ENCODE results near the gene ZSCAN1. TPM values are rescaled to one million over a fixed set of nuclear protein-coding genes. Genes with fewer than 3 reads are reported as not detected.

The ZSCAN1 gene
- total and polyA plus RNA-seq, 2 of the 4 experiments (the other 2 are of a cell fraction): not detected

DNA sequence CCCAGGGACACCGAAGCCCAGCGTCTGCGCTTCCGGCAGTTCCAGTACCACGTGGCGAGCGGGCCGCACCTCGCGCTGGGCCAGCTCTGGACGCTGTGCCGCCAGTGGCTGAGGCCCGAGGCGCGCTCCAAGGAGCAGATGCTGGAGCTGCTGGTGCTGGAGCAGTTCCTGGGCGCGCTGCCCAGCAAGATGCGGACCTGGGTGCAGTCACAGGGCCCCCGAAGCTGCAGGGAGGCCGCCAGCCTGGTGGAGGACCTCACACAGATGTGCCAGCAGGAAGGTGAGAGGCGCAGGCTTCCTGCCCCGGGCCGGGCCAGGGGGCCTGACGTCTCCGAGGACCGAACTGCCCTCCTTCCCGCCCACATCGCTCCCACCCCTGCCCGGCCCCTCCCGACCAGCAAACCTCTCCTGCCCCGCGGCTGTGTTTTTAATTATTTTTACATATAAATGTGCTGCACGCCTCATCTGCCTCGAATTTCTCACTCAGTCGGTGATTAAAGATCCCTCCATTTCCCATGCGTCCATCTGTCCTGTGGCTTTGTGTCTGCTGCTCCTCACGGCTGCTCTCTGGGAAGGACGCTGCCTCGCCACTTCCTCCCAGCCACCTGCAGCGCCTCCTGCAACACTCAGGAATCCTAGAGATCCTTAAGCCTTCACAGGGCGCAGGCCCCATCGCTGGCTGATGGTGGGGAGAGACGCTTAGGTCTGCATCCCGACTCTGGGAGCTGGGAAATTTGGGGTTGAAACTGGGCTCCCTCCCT lies 4.3 kb downstream of the ZSCAN1 start:
- no peak overlapping the region for H2BK15ac ChIP-seq (ENCODE audit: low read depth, low read length)
- H2AK5ac ChIP-seq (ENCODE audit: low read depth, low read length): no peak overlapping the region
- no peak overlapping the region for H3K27ac ChIP-seq (ENCODE audit: insufficient read depth, low read length)
- no peaks in the 10 kb centered on the region for H3K27me3 ChIP-seq (ENCODE audit: control insufficient read depth, insufficient read depth, low read length)
- intact Hi-C loops (cut with micrococcal nuclease): no loop called here
- H3K9me3 ChIP-seq (ENCODE audit: control insufficient read depth, insufficient read depth, low read length): peaks cover 42% of the 10 kb centered on the region
- in situ Hi-C loops (cut with MboI; ENCODE audit: low sequenced_read_pairs): no loop called here
- no peak overlapping the region for H3K9ac ChIP-seq (ENCODE audit: low read depth, low read length)
- no peaks in the 10 kb centered on the region for H3K36me3 ChIP-seq (ENCODE audit: control insufficient read depth, insufficient read depth, low read length)
- no peaks in the 10 kb centered on the region for H4K20me1 ChIP-seq (ENCODE audit: insufficient read depth, low read length)
- ChIA-PET CTCF (no interaction called here), POLR2A (ENCODE audit: unreplicated experiment) (no interaction called here)
- H2AK9ac ChIP-seq (replicated peaks; ENCODE audit: low read depth, low read length, poor library complexity): no peak overlapping the region
- no peaks in the 10 kb centered on the region for H3K79me1 ChIP-seq (ENCODE audit: low read depth in 1 of 2, low read length in 2 of 2)
- H3K23ac ChIP-seq (ENCODE audit: low read depth, low read length): no peak overlapping the region
- no peak overlapping the region for H3K4me3 ChIP-seq (ENCODE audit: insufficient read depth, low read depth, low read length)
- no TSS peak for BruUV-seq (replicated peaks)
- no peak overlapping the region for H3K56ac ChIP-seq (ENCODE audit: extremely low read depth, insufficient read depth, low read length)
- no peak for DNase-seq
- 7% methylated on average over 14 of the region's 44 CpGs; no CpG with 5 or more reads in 1 of the 2 experiments for WGBS, 2 experiments (ENCODE audit: extremely low coverage in 2 of 2, insufficient read length in 1 of 2)
- H2BK20ac ChIP-seq (ENCODE audit: low read depth, low read length): no peak overlapping the region
- H4K8ac ChIP-seq (ENCODE audit: low read depth in 2 of 2, low read length in 2 of 2): no peak overlapping the region
- no peak overlapping the region for H2BK120ac ChIP-seq (ENCODE audit: low read depth, low read length)
- H2BK5ac ChIP-seq (ENCODE audit: low read depth, low read length, poor library complexity, severe bottlenecking): no peak overlapping the region
- H3K4ac ChIP-seq (ENCODE audit: low read depth, low read length): no peak overlapping the region
- ATAC-seq (ENCODE audit: low read depth): no peak
- H3K18ac ChIP-seq (ENCODE audit: low read depth, low read length): no peak overlapping the region
- H2AFZ ChIP-seq (replicated peaks; ENCODE audit: low read length, poor library complexity): no peak overlapping the region
- H3K4me2 ChIP-seq (ENCODE audit: low read depth, low read length): no peak overlapping the region
- no peak overlapping the region for H4K91ac ChIP-seq (ENCODE audit: insufficient read depth, low read depth, low read length)
- no peaks in the 10 kb centered on the region for H3K9me1 ChIP-seq (ENCODE audit: insufficient read depth, low read length)
- H3K14ac ChIP-seq (replicated peaks; ENCODE audit: low read depth, low read length): no peak overlapping the region
- TF ChIP-seq NFE2L2 (IDR thresholded peaks at IDR 0.05; ENCODE audit: low read depth, low read length) (no peak), RCOR1 (IDR thresholded peaks at IDR 0.05; ENCODE audit: insufficient replicate concordance, low read length) (no peak), BHLHE40 (IDR thresholded peaks at IDR 0.05; ENCODE audit: low read depth, low read length) (no peak), CEBPB (IDR thresholded peaks at IDR 0.05; ENCODE audit: low read depth, low read length) (no peak), POLR2A (IDR thresholded peaks at IDR 0.05; ENCODE audit: low read depth, low read length) (no peak)
- no peaks in the 10 kb centered on the region for H3K4me1 ChIP-seq (ENCODE audit: control insufficient read depth, insufficient read depth, low read length)
- H4K5ac ChIP-seq (ENCODE audit: low read depth, low read length): no peak overlapping the region
- dilution Hi-C loops (cut with HindIII; ENCODE audit: low sequenced_read_pairs, unreplicated experiment): no loop called here
